Stimulated activated CD4-positive, alpha-beta T cell treated with anti-CD3 and anti-CD28 coated beads, Interleukin-12 subunit alpha, Interleukin-12 subunit beta, amount 100 ng/mL, for 48 hours (primary cell): Measurements from ENCODE around the gene NAV2.
"Not testable (repeated sequence)": the region's sequence is repeated elsewhere in the genome, so short reads cannot be mapped to it uniquely, and the experiment has no call there.

Source experiments
- DNase-seq, 3 donors: peaks; one replicate each; pipeline ENCODE4 v3.0.0-alpha.2; 2020; ENCODE audit warnings: low read depth in 2 of 3, low spot score in 1 of 3

The NAV2 gene

DNA sequence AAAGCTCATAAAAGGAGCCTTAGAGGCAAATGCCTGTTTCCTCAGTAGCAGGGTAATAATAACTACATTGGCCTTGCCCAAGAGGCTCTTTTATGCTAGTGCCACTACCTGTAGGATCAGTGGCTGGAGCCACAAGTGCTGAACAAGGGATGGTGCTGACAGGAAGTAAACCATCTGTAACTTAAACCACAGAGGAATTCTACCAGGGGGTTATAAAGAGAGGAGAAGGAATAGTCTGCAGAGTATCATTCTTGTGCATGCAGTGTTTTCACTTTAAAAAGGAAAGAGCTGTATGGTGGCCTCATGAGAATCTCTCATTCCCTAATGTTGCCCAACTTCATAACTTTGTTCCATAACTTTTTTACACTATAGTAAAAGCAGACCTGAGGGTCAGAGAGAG, 279.5 kb downstream of the NAV2 start:
- no peak for DNase-seq

DNA sequence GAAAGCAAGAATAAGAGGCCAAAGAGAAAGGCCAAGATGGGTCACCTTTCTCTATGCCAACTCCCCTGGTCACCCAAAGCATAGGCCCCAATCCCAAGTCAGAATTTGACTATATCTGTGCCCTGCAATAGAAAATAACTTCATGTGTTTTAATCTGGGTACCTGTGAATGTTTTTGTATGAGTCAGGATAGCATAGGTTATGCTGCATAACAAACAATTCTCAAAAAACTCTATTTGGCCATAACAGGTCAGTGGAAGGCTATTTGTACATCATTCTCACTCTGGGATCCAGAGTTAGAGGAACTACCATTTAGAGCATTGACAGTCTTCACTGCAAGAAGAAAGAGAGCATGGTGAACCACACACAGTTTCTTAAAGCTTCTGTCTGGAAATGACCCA, 280.4 kb downstream of the NAV2 start:
- DNase-seq: no peak

DNA sequence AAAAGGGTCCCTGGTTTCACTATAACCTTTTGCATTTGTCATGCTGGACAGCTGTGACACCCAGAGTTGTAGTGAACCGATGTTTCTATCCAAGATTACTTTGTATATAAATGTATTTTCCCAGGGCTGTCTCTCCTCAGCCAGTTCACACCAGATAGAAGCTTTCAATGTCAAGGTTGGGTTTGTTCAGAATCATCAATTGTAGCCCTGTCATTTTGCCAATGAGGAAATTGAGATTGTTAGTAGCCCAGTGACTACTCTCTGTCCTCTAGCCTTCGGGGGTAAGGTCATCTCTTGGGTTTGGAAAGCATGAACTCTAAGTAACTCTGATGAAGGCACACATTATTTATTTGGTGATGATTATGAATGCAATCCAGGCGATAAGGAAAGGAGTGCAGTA, 282.0 kb downstream of the NAV2 start:
- no peak for DNase-seq

DNA sequence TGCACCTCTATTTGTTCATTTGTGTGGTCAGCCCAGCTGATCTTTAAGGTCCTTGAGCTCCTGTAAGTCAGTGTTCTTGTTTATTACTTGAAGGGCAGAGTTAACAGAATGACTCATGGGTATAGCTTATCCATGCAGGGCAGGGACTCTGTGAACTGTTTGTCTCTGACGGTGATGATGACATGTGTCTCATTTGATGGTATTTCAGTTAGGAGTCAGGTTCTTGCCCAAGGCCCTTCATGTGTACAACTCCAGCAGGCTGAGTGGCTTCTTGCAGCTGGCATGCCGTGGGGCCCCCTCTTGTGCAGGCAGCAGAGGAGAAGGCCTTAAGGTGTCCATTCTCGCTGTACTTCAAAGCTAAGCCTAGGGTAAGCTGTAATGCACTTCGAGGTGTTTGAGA, 282.5 kb downstream of the NAV2 start:
- no peak for DNase-seq

DNA sequence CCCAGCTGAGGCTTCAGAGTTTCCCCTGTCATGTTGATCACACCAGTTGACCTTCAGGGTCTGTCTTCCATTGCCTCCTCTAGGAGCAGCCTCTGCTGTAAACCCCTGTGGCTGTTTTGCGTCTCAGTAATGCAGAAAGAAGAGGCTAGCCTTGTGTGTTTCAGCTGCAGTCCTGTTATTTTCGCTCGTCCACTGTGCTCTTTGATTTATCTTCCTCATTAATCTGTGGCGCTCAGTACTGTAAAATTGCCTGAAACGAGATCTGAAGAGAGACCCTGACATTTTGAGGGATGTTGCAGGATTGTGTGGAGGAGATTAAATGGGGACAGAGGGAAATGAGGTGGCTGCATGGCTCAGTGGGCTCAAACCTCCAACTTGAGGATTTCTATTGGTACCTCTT, 283.9 kb downstream of the NAV2 start:
- DNase-seq: no peak

DNA sequence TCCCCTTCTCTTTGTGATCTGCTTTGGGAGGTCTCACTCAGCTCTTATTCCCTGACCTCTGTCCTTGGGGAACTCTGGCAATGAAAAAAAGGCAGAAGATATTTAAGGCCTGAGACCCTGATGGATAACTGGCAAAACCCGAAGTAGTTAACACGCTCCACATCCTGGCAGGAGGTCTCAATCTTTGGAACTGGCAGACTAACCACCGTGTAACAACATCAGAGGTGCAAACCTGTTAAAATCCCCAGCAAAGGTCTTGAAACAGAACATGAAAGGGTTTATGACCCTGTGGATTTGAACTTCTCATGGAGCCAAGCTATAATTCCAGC, 287.3 kb downstream of the NAV2 start:
- no peak for DNase-seq

DNA sequence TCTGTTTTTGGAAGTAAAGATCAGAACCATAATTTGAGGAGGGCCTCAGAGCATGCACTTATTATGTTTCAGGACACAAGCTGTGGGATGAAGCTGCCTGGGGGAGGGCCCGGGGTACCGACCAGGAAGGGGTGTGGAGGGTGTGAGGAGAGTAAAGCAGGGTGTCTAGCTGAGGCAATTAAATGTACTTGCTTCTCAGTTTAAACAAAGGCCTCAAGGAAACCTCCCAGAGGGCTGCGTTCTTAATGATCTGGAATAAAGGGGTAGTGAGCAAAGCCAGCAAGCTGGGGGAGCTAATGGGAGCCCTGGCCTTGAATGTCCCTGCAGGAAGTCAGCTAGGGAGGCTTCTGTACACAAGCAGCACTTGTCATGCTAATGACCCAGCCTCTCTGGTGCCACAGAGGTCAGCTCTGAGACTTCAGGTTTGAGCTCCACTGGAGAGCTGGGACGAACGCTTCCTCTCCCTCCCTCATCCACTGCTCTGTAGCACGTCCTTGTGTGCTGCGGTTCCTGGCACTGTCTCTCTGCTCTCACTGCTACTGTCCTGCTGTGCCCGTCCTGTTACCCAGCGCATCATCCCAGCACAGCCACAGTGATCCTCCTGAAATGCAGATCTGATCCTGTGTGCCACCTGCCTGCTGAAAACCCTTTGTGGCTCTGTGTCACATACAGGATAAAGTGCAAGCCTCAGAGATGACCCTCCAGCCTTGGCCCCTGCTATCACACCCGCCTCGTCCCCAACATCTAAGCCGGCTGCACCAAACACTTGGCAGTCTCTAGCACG, 287.9 kb downstream of the NAV2 start:
- DNase-seq: no peak

DNA sequence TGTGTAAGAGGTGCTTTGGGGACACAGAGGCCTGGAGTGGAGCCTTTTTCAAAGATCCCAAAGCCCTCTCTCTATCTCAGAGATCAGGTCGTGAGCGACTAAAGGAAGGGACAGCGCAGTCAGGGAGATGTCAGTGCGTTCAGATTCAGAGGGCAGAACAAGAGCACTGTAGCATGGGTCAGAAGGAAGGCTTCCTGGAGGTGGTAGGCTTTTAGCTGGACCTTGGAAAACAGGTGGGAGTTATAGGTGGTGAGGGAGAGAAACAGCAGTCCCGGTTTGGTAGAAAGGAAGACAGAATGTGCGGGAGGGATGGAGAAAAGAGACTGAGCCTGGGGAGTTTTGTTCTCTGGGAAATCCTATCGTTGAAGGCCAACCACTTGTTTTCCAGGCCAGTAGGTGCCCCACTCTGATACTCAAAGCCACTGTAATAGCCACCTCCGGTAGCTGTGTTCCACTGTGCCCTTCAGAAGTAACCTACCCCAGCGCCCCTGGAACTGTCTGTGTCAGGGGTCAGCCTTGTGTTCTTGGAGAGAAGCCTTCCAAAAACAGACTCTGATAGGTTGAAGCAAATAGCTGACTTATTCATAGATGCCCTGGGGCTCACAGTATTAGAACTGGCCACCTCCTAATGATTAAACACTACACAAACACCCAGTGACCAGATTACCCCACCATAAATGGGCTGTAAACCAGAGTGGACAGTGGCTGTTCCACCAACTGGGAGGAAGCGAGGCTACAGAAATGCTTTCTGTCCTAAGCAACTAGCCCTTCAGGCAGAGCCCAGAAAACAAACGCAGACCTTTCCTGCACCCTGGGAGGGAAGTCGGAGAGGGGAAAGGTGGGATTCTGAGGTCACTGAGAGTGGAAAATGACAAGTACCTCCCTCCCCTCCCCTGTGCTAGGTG, 289.9 kb downstream of the NAV2 start:
- DNase-seq: no peak

DNA sequence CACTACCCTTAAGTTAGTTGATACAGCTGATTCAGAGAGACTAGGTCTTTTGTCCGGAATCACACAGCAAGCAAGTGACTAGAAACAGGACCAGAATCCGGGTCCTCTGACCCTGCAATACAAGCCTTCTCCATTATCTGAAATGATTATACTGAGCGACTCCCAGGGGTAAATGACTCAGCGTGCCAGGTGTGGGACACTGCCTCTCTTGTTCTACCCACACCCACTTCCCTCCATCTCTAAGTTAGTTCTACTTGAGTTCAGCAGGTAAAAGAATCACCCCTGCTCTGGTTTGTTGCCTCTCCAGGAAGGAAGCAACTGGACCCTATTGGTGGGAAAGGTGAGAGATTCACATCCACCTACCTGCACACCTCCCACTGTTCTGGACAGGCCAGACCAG, 290.7 kb downstream of the NAV2 start:
- no peak for DNase-seq

DNA sequence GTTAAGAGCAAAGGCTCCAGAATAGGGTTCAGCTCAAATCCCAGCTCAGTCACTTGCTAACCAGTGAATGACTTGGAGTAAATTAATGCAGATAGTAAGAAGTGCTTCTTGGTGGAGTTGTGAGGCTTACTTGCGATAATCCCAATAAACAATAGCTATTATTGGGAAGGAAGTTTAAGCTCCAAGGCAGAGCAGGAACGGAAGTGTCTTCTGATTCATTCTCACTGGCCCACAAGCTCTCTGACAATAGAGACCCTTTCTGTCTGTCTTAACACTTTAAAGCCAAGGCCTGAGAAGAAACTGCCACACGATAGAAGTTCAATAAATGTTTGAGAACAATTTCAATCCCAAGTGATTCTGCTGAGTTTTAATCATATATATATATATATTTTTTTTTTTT, 292.2 kb downstream of the NAV2 start:
- DNase-seq: no peak

DNA sequence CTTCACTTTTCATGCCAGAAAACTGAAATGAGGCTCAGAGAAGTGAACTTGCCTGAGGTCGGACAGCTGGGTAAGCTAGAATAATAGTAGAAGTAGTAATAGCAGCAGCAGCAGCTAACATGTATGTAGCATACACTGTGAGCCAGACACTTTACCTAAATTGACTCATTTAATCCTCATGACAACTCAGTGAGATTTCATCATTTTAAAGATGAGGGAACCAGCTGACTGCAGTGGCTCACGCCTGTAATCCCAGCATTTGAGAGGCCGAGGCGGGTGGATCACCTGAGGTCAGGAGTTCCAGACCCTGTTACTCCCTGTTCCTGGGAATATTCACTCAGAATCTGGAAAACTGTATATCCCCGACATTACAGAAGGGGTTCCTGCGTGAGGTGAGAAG, 293.1 kb downstream of the NAV2 start:
- DNase-seq: no peak

DNA sequence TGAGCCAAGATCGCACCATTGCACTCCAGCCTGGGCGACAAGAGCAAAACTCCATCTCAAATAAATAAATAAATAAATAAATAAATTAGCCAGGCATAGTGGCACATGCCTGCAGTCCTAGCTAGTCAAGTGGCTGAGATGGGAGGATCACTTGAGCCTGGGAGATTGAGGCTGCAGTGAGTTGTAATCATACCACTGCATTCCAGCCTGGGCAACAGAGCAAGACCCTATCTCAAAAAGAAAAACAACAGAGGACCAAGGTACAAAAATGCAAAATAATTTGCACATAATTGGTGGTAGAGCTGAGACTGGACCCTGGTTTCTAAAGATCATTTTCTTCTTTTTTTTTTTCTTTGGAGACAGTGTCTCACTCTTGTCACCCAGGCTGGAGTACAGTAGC, 294.0 kb downstream of the NAV2 start:
- not testable (repeated sequence) for DNase-seq

DNA sequence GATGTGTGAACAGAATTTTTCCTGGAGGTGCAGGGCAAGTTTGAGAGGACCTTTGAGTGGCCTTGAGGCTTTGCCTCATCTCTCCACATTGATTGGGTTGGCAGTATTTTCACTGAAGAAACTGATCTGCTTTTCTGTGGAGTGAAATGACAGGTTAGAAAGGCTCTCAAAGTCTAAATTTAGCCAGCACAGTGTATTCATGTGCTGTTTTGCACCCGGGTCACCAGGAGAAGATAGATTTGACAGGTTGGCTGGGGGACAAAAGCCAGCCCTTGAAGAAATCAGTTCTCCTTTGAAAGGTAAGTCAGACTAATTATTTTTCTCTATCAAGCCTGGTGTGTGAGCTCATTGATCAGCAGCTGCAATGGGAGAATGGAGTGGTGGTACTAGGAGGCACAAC, 294.7 kb downstream of the NAV2 start:
- DNase-seq: no peak

DNA sequence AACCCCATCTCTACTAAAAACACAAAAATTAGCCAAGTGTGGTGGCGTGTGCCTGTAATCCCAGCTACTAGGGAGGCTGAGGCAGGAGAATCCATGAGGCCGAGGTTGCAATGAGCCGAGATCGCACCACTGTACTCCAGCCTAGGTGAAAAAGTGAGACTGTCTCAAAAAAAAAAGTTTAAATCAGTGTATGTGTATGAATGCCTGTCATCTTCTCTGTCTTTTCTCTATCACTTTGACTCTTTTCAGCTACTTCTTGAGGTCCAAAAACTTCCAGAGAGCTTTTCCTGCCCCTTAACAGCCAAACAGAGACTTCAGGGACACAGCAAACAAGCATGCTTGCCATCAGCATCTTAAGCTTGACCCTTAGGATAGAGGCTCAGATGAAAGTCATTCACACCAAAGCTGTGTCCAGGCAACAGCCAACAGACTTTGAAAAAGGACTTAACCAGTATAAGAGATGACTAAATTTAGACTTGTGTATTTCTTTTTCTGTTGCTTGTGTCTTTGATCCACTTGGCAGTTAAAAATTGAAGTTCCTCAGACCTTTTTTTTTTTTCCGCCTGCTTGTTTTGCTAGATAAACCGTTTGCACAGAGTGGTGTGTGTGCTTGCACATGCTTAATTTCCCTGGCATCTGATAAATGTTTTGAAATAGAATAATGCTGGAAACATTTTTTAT, 295.7 kb downstream of the NAV2 start:
- no peak for DNase-seq

DNA sequence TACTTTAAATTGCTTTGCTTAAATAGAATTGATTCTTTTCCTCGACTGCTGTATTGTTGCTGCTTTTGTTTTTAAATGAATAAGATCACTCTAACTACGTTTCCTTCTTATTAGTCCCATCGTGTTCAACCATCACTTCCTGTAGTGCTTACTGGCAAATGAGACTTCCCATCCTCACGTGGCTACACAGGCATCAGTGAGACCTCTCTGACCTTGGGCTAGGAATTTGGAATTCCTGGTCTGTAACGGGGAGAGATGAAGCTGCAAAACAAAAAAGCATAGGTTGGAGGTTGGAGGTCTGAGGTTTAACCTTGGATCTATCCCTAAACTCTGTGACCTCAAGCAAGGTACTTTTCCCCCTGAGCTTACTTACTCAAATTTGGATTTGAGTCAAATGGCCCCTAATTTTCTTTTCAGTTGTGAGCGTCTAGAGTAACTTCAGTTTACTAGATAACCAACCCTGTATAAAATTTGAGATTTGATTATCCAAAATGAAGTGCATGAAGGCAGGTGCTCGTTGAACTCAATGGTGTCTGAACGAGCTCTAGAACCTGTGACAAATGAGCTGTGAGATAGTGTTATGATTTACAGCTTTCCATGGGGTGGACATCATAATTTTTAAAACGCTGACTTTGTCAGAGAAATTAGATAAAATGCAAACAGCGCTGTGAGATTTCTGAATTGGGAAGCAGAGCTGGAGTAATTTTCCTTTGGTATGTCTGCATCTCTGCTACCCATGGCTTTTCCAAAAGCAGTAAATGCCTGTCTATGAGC, 296.4 kb downstream of the NAV2 start:
- DNase-seq: no peak

DNA sequence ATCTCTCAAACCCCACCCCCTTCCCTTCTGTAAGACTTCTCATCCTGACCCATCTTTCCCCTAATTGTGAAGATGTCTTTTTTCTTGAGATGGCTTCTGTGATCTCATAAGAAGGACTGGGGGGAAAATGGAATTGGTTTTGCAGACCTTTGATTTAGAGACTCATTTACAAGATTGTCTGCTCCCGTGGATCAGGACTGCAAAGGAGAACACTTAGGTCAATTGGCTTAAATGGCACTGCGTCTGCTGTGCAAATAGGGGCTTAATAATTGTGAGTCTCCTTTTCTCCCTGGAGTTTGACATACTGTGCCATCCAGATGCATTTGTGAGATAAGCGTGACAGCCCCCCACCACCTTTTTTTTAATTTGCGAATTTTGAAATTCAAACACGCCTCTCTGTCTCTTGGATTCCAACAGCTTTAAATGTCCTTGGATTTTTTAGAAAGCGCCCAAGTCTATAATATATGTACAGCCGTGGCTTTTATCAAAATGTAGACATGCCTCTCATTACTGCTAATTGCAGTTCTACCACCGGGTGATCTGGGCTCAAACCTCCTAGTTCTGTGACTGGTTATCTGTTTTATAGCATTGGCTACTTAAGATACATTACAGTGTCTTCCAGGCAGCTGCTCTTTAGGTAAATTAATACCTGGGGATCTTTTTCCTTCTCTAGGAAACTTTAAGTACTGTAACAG, 297.7 kb downstream of the NAV2 start:
- no peak for DNase-seq

DNA sequence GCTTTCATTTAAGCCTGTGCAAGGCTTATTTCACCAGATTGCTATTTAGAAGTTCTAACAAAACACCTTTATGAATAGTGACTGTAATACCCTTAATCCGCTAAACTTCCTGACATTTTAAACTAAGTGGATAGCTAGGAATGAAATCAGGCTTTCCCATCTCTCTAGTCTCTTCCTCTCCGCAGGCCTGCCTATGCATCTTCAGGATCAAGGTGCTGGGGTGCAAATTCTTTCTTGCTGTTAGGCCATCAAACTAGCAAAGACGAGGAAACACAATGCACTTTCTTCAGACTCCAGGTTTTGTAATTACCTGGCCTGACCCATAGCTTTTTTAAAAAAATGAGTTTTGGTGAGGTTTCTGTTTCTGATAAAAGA, 298.2 kb downstream of the NAV2 start:
- DNase-seq: no peak

DNA sequence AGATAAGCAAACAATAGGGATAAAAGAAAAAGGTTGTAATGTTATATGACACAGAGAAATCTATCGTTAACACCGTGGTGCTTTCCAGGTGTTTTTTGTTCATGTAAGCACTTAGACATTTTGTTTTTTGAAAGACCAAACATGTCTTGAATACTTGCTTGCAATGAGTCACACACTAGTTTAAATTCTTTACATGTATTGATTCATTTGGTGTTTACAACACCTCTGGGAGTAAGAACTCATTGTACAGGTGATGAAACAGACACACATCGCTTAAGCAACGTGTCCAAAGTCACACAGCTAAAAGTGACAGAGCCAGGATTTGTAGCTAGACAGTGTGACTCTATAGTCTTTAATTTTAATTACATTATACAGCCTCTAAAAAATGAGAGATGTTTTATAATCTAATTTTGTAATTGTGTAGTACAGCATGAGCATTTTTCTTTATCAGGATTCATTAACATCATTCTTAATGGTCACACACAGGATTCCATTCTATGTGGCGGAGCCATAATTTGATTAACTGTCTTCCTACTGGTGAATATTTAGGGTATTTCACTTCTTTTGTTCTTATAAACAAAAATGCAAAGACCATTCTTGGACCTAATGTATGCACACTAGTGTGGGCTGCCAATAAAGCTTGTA, 298.8 kb downstream of the NAV2 start:
- no peak for DNase-seq

DNA sequence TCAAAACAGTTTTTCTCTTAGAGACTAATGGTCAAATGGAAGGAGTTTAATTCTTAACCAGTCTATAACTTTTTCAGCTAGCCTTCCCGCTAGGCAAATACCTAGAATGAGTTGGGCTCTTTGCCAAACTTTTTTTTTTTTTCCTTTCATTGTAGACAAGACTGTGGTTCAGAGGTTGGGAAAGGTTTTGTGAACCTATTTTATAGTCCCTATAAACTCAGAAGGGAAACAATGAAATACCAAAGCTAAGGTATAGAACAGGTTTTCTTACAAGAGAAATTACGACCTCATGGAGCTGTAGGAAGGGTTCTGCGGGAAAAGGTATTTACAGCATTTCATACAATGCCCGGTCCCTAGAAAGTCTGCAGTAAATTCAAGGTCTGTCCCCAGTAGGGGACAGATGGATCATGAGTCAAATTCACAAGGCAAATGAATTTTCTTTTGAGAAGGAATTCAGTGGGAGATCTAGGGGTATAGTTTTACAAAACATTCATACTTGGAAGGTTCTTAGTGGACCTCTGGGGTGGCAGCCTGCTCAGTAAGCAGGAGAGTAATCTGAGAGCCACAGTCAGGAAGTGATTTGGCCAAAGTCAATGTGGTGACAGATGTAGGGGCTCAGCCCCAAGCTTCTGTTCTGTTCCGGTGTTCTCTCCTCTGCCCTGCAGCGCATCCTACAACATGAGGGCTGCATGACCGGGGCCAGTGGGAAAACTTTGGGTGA, 300.9 kb downstream of the NAV2 start:
- DNase-seq: no peak

DNA sequence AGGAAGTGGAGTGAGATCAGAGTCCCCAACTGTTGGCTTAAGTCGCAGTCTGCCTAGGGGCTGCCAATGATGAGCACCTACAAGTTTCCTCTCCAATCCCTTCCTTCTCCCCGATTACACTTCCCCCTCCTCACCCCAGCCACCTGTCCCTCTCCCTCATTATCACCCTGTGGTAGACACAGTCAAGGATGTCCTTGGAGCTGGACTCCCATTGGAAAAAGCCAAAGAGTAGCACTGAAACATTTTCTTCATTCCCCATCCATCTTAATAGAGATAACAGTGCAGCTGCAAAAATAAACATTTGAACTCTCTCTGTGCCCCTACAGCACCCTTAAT, 301.4 kb downstream of the NAV2 start:
- no peak for DNase-seq
